Breast epithelium (tissue), 4 donors: ENCODE data around the gene FRMPD2. TPM values are rescaled to one million over a fixed set of nuclear protein-coding genes. Genes with fewer than 3 reads are reported as not detected.

Experiments used
- DNase-seq, 2 donors: peaks; one replicate each; pipeline ENCODE4 v3.0.0-alpha.2; 2019; ENCODE audit warnings: low spot score in 2 of 2
- H3K27ac ChIP-seq, 2 donors: fragments of 200-600 bp; sonication (generic) in 1 of 2; one replicate each; pipeline ENCODE4 v1.5.1; 2016 to 2019; ENCODE audit warnings: mild to moderate bottlenecking in 1 of 2
- H3K27me3 ChIP-seq, 2 donors: fragments of 200-600 bp; sonication (generic) in 1 of 2; one replicate each; pipeline versions ENCODE4 v1.5.1 to v1.6.0; 2017 to 2019; ENCODE audit warnings: control low read depth in 1 of 2, mild to moderate bottlenecking in 1 of 2
- H3K36me3 ChIP-seq: fragments of 200-600 bp; one replicate; pipeline ENCODE4 v1.5.1; 2019
- H3K4me1 ChIP-seq, 2 donors: fragments of 200-600 bp; sonication (generic); one replicate each; pipeline ENCODE4 v1.5.1; 2016 to 2019; ENCODE audit warnings: control low read depth in 1 of 2
- H3K4me3 ChIP-seq, 3 donors: fragments of 200-600 bp; sonication (generic); 1 replicate in 2 of 3; 2 replicates in 1 of 3; pipeline ENCODE4 v1.5.1; 2016 to 2019; ENCODE audit warnings: mild to moderate bottlenecking in 3 of 3, moderate library complexity in 2 of 3
- H3K9me3 ChIP-seq, 2 donors: fragments of 200-600 bp; sonication (generic) in 1 of 2; one replicate each; pipeline ENCODE4 v1.5.1; 2016 to 2019; ENCODE audit warnings: control low read depth in 1 of 2
- POLR2A ChIP-seq: fragments of 450-650 bp; IDR thresholded peaks from one replicate; pipeline ENCODE4 v1.6.1; 2016; ENCODE audit warnings: antibody characterized with exemption, mild to moderate bottlenecking, moderate library complexity
- POLR2AphosphoS5 ChIP-seq, 3 donors: sonication (generic); formaldehyde crosslinking; IDR thresholded peaks; one replicate each; pipeline ENCODE4 v1.6.1; 2017; ENCODE audit warnings: antibody characterized with exemption in 3 of 3
- intact Hi-C: fragments of 100-400 bp; cut with DNase I; formaldehyde crosslinking; loops from one replicate; pipeline ENCODE4 v1.15.1; 2023; ENCODE audit warnings: low total_unique reads
- total RNA-seq, 3 donors: library from RNA; depleted of rRNA; stranded (reverse); fragments of >200 nt; gene quantifications; one replicate each; pipeline ENCODE4 v1.1.0, GENCODE V29; 2016
- TF ChIP-seq, protein P1 (sequence below), 3 donors: fragments of 450-650 bp; IDR thresholded peaks; one replicate each; pipeline ENCODE4 v1.5.1; 2016 to 2017; ENCODE audit warnings: antibody characterized with exemption in 3 of 3, mild to moderate bottlenecking in 3 of 3, moderate library complexity in 3 of 3

FRMPD2 gene
- total RNA-seq = 1 to 10 TPM in 2 of 3 donors, not detected in 1; 1.9 to 4.6 TPM

DNA sequence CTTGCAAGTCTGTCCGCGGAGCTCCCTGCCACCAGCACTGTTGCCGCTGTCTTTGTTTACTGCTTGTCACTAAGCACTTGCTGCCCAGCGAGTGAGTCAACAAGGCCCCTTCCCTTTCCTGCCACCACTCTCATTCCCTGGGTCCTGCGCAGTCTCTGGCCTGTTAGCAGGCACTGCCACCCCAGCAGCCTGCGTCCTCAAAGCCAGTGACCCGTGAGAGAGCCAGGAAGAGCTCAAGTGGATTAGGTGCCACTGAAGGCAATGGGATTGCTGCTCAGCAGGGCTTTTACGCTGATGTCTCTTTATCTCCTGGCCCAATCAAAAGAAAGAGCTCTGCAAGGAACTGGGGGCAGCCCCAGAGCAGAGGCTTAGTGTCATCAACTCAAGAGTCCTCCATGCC, at the start of gene FRMPD2:
FRMPD2 (minus strand) TSS at position 61 of the 400 bp plus-strand sequence. CDS start 129 bp downstream, outside the sequence.
- intact Hi-C loops = no loop called here

DNA sequence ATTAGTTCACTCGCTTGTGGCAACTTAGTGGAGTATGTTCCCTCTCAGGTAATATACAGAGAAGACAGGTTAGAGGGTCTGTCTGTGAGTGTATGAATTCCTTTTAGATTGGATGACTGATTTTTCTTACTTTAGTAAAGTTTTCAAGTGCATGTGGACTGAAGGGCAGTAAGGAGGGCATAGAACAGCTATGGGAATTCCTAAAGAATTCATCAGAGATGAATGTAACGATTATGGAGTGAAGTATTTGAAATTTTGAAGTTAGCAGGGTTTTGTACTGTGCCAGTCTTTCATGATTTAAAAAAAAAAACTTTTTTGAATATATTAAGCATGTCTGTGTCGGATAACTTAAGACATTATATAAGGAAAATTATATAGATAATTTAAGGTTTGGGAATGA, 47.5 kb upstream of the FRMPD2 start:
- TF ChIP-seq, protein P1, sequence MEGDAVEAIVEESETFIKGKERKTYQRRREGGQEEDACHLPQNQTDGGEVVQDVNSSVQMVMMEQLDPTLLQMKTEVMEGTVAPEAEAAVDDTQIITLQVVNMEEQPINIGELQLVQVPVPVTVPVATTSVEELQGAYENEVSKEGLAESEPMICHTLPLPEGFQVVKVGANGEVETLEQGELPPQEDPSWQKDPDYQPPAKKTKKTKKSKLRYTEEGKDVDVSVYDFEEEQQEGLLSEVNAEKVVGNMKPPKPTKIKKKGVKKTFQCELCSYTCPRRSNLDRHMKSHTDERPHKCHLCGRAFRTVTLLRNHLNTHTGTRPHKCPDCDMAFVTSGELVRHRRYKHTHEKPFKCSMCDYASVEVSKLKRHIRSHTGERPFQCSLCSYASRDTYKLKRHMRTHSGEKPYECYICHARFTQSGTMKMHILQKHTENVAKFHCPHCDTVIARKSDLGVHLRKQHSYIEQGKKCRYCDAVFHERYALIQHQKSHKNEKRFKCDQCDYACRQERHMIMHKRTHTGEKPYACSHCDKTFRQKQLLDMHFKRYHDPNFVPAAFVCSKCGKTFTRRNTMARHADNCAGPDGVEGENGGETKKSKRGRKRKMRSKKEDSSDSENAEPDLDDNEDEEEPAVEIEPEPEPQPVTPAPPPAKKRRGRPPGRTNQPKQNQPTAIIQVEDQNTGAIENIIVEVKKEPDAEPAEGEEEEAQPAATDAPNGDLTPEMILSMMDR (IDR thresholded peaks at IDR 0.05) = no peak
- no peak for TF ChIP-seq POLR2A
- no peak for TF ChIP-seq POLR2AphosphoS5 (IDR thresholded peaks at IDR 0.05)
- intact Hi-C loops = no loop called here
- H3K4me1 ChIP-seq = no peaks in the 10 kb centered on the region
- no peaks in the 10 kb centered on the region for H3K36me3 ChIP-seq
- no peak for DNase-seq
- no peaks in the 10 kb centered on the region for H3K9me3 ChIP-seq
- no peaks in the 10 kb centered on the region for H3K27me3 ChIP-seq
- H3K27ac ChIP-seq = no peak overlapping the region
- no peak overlapping the region for H3K4me3 ChIP-seq

More for the DNA sequence above, at the start of gene FRMPD2:
- no peak for DNase-seq
- Histone ChIP-seq H3K27ac (peak within 1 kb of the TSS in 1 of 2 donors; percentile 38), H3K27me3 (no peaks in the 10 kb centered on the region), H3K4me1 (no peaks in the 10 kb centered on the region), H3K36me3 (no peaks in the 10 kb centered on the region), H3K4me3 (no peak within 1 kb of the TSS), H3K9me3 (no peaks in the 10 kb centered on the region)
- TF ChIP-seq POLR2A (no peak), POLR2AphosphoS5 (IDR thresholded peaks at IDR 0.05) (no peak)
- TF ChIP-seq, protein P1 (IDR thresholded peaks at IDR 0.05) = no peak

- no peak for DNase-seq
- H3K27ac ChIP-seq = peak overlapping the region in 1 of 2 donors; percentile 4
- no peaks in the 10 kb centered on the region for H3K27me3 ChIP-seq
- no peak for TF ChIP-seq POLR2AphosphoS5 (IDR thresholded peaks at IDR 0.05)
- no peak for TF ChIP-seq POLR2A
- TF ChIP-seq, protein P1 (IDR thresholded peaks at IDR 0.05) = no peak
- H3K4me3 ChIP-seq = no peak overlapping the region
- H3K36me3 ChIP-seq = no peaks in the 10 kb centered on the region
- H3K4me1 ChIP-seq = no peaks in the 10 kb centered on the region
- intact Hi-C loops = no loop called here
- no peaks in the 10 kb centered on the region for H3K9me3 ChIP-seq
These were observed 43.0 kb upstream of the FRMPD2 start for GRCh38 chr10:48317321-48317990.

GRCh38 chr10:48316236-48316635, 41.7 kb upstream of the FRMPD2 start:
- Histone ChIP-seq H3K4me3 (no peak overlapping the region), H3K27me3 (no peaks in the 10 kb centered on the region), H3K27ac (no peak overlapping the region), H3K4me1 (no peaks in the 10 kb centered on the region), H3K36me3 (no peaks in the 10 kb centered on the region), H3K9me3 (no peaks in the 10 kb centered on the region)
- intact Hi-C loops = no loop called here
- DNase-seq = no peak
- TF ChIP-seq POLR2A (no peak), POLR2AphosphoS5 (IDR thresholded peaks at IDR 0.05) (no peak)
- TF ChIP-seq, protein P1 (IDR thresholded peaks at IDR 0.05) = no peak

GRCh38 chr10:48314107-48314506, 39.6 kb upstream of the FRMPD2 start:
- Histone ChIP-seq H3K27me3 (no peaks in the 10 kb centered on the region), H3K4me3 (no peak overlapping the region), H3K36me3 (no peaks in the 10 kb centered on the region), H3K4me1 (no peaks in the 10 kb centered on the region), H3K9me3 (no peaks in the 10 kb centered on the region), H3K27ac (no peak overlapping the region)
- no peak for DNase-seq
- intact Hi-C loops = no loop called here
- TF ChIP-seq POLR2A = no peak
- no peak for TF ChIP-seq POLR2AphosphoS5 (IDR thresholded peaks at IDR 0.05)
- TF ChIP-seq, protein P1 (IDR thresholded peaks at IDR 0.05) = no peak
